GM10266 (cell line): Measurements from ENCODE around the gene SPATA17.

Source experiments
- DNase-seq: peaks from one replicate; pipeline ENCODE4 v3.0.0; 2012; ENCODE audit errors: extremely low spot score
- CTCF ChIP-seq: IDR thresholded peaks from 2 replicates; pipeline ENCODE4 v1.5.1; 2012; ENCODE audit warnings: mild to moderate bottlenecking, low read depth; ENCODE audit not compliant: control insufficient read depth, insufficient read depth; ENCODE audit errors: missing control alignments

SPATA17 gene

GRCh38 chr1:217911908-217912307 is 280.8 kb downstream of the SPATA17 start:
- no peak for DNase-seq
- no peak for TF ChIP-seq CTCF

- no peak for DNase-seq
Measured at GRCh38 chr1:217917281-217917887, 286.2 kb downstream of the SPATA17 start.

GRCh38 chr1:217919683-217920388 is 288.7 kb downstream of the SPATA17 start:
- no peak for TF ChIP-seq CTCF
- DNase-seq = no peak

More at GRCh38 chr1:217917281-217917887, 286.2 kb downstream of the SPATA17 start:
- TF ChIP-seq CTCF = no peak
